ENCODE data around the gene SPATA31C1.

GRCh38 chr9:87898151-87898550 lies 19.6 kb upstream of the SPATA31C1 start:
- no peak for TF ChIP-seq CTCF (conservative IDR thresholded peaks at IDR 0.05 in 1 of 2, IDR thresholded peaks at IDR 0.05 in 1 of 2; ENCODE audit: low read depth in 1 of 2, low read length in 2 of 2)
- no peak for TF ChIP-seq EZH2 (IDR thresholded peaks at IDR 0.05; ENCODE audit: low read length, missing control alignments)

Measured in fibroblast of lung (primary cell).